Measurements from ENCODE around the gene EYA3. TPM values are rescaled to one million over a fixed set of nuclear protein-coding genes. Genes with fewer than 3 reads are reported as not detected.

The EYA3 gene
- total RNA-seq, 1 donor from 2014 or later: 16.0 TPM

GRCh38 chr1:28044399-28044798 is 44.0 kb downstream of the EYA3 start:
- H3K36me3 ChIP-seq: peaks cover 0 to 20% of the 10 kb centered on the region in 2 donors
- no peak for DNase-seq (ENCODE audit: extremely low spot score in 2 of 2)
- intact Hi-C loops (cut with DNase I): no loop called here
- H3K27me3 ChIP-seq: no peaks in the 10 kb centered on the region
- no peak overlapping the region for H3K4me3 ChIP-seq
- no peak for TF ChIP-seq POLR2A (IDR thresholded peaks at IDR 0.05)
- TF ChIP-seq CTCF (IDR thresholded peaks at IDR 0.05): no peak
- no peak for TF ChIP-seq POLR2AphosphoS5 (IDR thresholded peaks at IDR 0.05; ENCODE audit: insufficient read depth in 1 of 2, low read depth in 1 of 2)
- no peak overlapping the region for H3K27ac ChIP-seq
- no peaks in the 10 kb centered on the region for H3K4me1 ChIP-seq
- H3K9me3 ChIP-seq: no peaks in the 10 kb centered on the region

GRCh38 chr1:28039341-28039740 is 49.1 kb downstream of the EYA3 start:
- H3K27me3 ChIP-seq: no peaks in the 10 kb centered on the region
- no peak for TF ChIP-seq POLR2A (IDR thresholded peaks at IDR 0.05)
- no peak for TF ChIP-seq POLR2AphosphoS5 (IDR thresholded peaks at IDR 0.05; ENCODE audit: insufficient read depth in 1 of 2, low read depth in 1 of 2)
- no peak for TF ChIP-seq CTCF (IDR thresholded peaks at IDR 0.05)
- H3K9me3 ChIP-seq: no peaks in the 10 kb centered on the region
- H3K4me3 ChIP-seq: no peak overlapping the region
- intact Hi-C loops (cut with DNase I): no loop called here
- no peak overlapping the region for H3K27ac ChIP-seq
- DNase-seq (ENCODE audit: extremely low spot score in 2 of 2): no peak
- H3K4me1 ChIP-seq: no peaks in the 10 kb centered on the region
- H3K36me3 ChIP-seq: peaks cover 0 to 37% of the 10 kb centered on the region in 2 donors

DNA sequence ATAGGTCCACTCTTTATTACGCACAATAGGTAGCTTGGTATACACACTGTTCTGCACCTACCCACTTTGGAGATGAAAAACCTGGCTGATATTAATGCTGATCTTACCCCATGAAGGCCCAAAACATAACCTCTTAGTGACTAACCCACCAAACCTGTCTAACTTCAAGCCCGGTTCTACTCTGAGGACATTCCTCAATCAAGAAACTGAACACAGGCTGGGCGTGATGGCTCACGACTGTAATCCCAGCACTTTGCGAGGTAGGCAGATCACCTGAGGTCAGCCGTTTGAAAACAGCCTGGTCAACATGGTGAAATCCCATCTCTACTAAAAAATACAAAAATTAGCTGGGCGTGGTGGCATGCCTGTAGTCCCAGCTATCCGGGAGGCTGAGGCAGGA is 50.5 kb downstream of the EYA3 start:
- no peaks in the 10 kb centered on the region for H3K27me3 ChIP-seq
- H3K36me3 ChIP-seq: peaks cover 0 to 37% of the 10 kb centered on the region in 2 donors
- H3K4me3 ChIP-seq: no peak overlapping the region
- no peaks in the 10 kb centered on the region for H3K4me1 ChIP-seq
- no peaks in the 10 kb centered on the region for H3K9me3 ChIP-seq
- DNase-seq (ENCODE audit: extremely low spot score in 2 of 2): no peak
- intact Hi-C loops (cut with DNase I): no loop called here
- no peak for TF ChIP-seq POLR2AphosphoS5 (IDR thresholded peaks at IDR 0.05; ENCODE audit: insufficient read depth in 1 of 2, low read depth in 1 of 2)
- H3K27ac ChIP-seq: no peak overlapping the region

DNA sequence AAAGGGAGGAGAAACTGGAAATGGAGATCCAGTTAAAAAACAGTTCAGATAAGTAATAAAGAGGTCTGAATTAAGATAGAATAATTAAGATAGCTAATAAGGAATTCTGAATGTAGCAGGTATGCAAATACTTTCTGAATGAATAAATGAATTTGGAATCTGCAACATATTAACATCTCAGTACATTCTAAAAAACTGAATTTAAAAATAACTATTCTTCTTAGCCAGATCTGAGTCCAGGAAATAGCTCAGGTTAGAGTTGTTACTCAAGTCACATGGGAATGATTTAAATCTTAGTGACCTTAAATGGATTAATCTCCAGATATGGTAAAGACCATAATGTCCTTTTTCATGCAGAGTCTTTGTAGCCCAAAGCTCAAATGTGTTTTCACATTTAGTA is 51.2 kb downstream of the EYA3 start:
- H3K4me1 ChIP-seq: no peaks in the 10 kb centered on the region
- TF ChIP-seq POLR2A (IDR thresholded peaks at IDR 0.05) (no peak), CTCF (IDR thresholded peaks at IDR 0.05) (no peak), POLR2AphosphoS5 (IDR thresholded peaks at IDR 0.05; ENCODE audit: insufficient read depth in 1 of 2, low read depth in 1 of 2) (no peak)
- peaks cover 0 to 37% of the 10 kb centered on the region in 2 donors for H3K36me3 ChIP-seq
- H3K4me3 ChIP-seq: no peak overlapping the region
- no peaks in the 10 kb centered on the region for H3K9me3 ChIP-seq
- no peaks in the 10 kb centered on the region for H3K27me3 ChIP-seq
- H3K27ac ChIP-seq: no peak overlapping the region
- intact Hi-C loops (cut with DNase I): no loop called here
- no peak for DNase-seq (ENCODE audit: extremely low spot score in 2 of 2)

DNA sequence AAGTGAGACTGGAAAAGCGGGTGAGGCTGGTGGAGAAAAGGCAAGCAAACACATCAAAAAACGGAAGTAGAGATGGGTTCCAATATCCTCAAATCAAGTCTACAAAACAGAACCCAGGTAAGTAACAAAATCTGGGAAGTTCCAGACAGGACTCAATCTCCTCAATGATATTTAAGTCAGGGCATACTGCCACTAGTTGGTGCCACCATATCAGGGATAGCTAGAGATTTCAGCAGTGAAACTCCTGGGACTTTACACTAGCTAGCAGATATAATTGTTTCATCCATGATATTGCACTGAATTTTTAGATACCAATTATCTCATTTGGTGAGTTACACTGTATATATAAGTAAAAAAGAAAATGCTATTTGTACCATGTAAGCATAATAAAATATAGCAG is 52.0 kb downstream of the EYA3 start:
- Histone ChIP-seq H3K9me3 (no peaks in the 10 kb centered on the region), H3K27ac (no peak overlapping the region), H3K36me3 (peaks cover 0 to 33% of the 10 kb centered on the region in 2 donors), H3K4me1 (no peaks in the 10 kb centered on the region), H3K27me3 (no peaks in the 10 kb centered on the region), H3K4me3 (no peak overlapping the region)
- no peak for DNase-seq (ENCODE audit: extremely low spot score in 2 of 2)
- intact Hi-C loops (cut with DNase I): no loop called here
- no peak for TF ChIP-seq CTCF (IDR thresholded peaks at IDR 0.05)
- TF ChIP-seq POLR2AphosphoS5 (IDR thresholded peaks at IDR 0.05; ENCODE audit: insufficient read depth in 1 of 2, low read depth in 1 of 2): no peak
- no peak for TF ChIP-seq POLR2A (IDR thresholded peaks at IDR 0.05)

Data from vagina (tissue), 2 donors.